ENCODE data around the gene DEFB131A. TPM values are rescaled to one million over a fixed set of nuclear protein-coding genes. Genes with fewer than 3 reads are reported as not detected.
A peak's percentile ranks its signal among the peaks of the same experiment; 100 is the strongest.
"Not testable (repeated sequence)": the region's sequence is repeated elsewhere in the genome, so short reads cannot be mapped to it uniquely, and the experiment has no call there.

Gene DEFB131A
- total RNA-seq, 4 donors from 2014 or later: not detected

- H3K36me3 ChIP-seq; H3K27ac ChIP-seq; H3K4me3 ChIP-seq (replicated peaks in 1 of 3); H3K27me3 ChIP-seq; DNase-seq; intact Hi-C loops (cut with DNase I); H3K9me3 ChIP-seq; H3K4me1 ChIP-seq: not testable (repeated sequence)
- 84 to 88% methylated on average over 7 to 10 of the region's 11 CpGs for WGBS, 2 donors
Observed at GRCh38 chr4:9494256-9495035, 50.2 kb downstream of the DEFB131A start.

- DNase-seq: peak; percentile 86 to 89
- intact Hi-C loops (cut with DNase I); H3K9me3 ChIP-seq: not testable (repeated sequence)
Observed at GRCh38 chr4:9495443-9495842, 51.2 kb downstream of the DEFB131A start.

GRCh38 chr4:9497575-9498467 lies 53.6 kb downstream of the DEFB131A start:
- DNase-seq; intact Hi-C loops (cut with DNase I); H3K27me3 ChIP-seq; H3K4me1 ChIP-seq; H3K9me3 ChIP-seq; H3K27ac ChIP-seq; H3K36me3 ChIP-seq: not testable (repeated sequence)
- WGBS, 2 donors: 3 to 31% methylated on average over 7 to 42 of the region's 86 CpGs
- H3K4me3 ChIP-seq (replicated peaks in 1 of 3): peak overlapping the region in 2 of 3 donors; percentile 13 to 20

More at GRCh38 chr4:9495443-9495842, 51.2 kb downstream of the DEFB131A start:
- WGBS, 2 donors: 30% methylated on average over 9 of the region's 12 CpGs; no CpG with 5 or more reads in 1 of the 2 donors
- not testable (repeated sequence) for H3K27ac ChIP-seq; H3K4me1 ChIP-seq; H3K4me3 ChIP-seq (replicated peaks in 1 of 3); H3K36me3 ChIP-seq; H3K27me3 ChIP-seq
- peak in 5 of 6 experiments; percentile 32 to 59 (median 53) for TF ChIP-seq CTCF (IDR thresholded peaks at IDR 0.05)

DNA sequence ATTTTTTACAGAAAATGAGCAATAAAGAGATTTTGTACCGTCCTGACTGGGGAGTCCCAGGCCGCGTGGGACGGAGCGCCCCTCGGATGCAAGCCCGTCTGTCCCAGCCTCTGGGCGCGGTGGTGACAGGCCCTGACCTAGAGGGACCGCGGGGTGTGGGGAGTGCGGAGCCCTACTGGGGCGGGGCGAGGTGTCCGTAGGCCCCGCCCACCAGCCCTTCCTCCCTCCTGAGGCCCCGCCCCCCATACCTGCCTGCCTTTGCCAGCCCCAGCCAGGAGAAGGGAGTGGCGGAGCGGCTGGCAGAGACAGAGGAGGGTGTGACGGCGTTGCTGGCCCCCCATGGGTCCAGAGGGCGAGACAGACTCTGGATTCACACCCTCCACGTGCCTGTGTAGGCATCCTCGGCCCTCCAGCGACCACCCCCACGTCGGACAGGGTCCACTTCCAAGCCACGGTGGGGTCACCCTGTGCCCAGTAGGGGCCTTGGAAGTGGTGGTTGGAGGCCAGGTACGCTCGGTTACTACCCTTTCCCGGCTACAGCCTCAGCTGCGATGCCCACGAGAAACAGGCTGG lies 54.3 kb downstream of the DEFB131A start:
- H3K4me1 ChIP-seq; H3K36me3 ChIP-seq; H3K9me3 ChIP-seq; H3K27me3 ChIP-seq; H3K27ac ChIP-seq; intact Hi-C loops (cut with DNase I): not testable (repeated sequence)
- DNase-seq: peak; percentile 60 to 62
- 18 to 25% methylated on average over 11 to 21 of the region's 33 CpGs for WGBS, 2 donors
- TF ChIP-seq POLR2A (IDR thresholded peaks at IDR 0.05): peak in 1 of 2 donors; percentile 16
- H3K4me3 ChIP-seq (replicated peaks in 1 of 3): peak overlapping the region in 2 of 3 donors; percentile 13 to 20

DNA sequence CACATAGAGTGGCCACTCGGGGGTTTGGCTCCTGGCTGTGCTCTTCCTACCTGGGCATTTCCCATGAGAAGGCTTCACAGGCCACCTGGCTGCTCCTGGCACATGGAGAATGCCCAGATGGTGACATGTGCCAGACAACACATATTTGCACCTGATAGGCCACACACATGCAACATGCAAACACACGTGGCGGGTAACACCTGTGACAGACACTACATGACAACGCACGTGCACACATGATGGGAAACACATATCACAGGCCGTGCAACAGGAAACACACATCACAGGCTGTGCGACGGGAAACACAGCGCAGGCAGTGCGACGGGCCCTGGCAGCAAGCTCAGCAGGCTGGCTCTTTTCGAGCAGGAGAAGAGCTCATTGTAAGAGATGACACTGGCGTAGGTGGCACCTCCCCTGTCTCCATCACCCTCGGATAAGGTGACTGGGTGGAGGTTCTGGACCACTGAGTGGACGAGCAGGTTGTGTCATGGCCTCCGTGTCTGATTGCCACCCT lies 55.8 kb downstream of the DEFB131A start:
- H3K36me3 ChIP-seq; H3K27me3 ChIP-seq; H3K9me3 ChIP-seq; DNase-seq; intact Hi-C loops (cut with DNase I); H3K27ac ChIP-seq; H3K4me3 ChIP-seq (replicated peaks in 1 of 3); H3K4me1 ChIP-seq: not testable (repeated sequence)
- 95 to 97% methylated on average over 16 of the region's 16 CpGs for WGBS, 2 donors

Small RNAs within 50 kb of the gene (small RNA-seq; reads per million reads assigned to genes)
- not detected for gene RNA5SP153

Other genes with a start within 250 kb of the DEFB131A start
- not detected for gene USP17L10, start 233.8 kb upstream of the DEFB131A start, total RNA-seq
- gene USP17L11, start 229.0 kb upstream of the DEFB131A start, total RNA-seq: not detected
- gene USP17L12, start 224.3 kb upstream of the DEFB131A start, total RNA-seq: not detected
- gene USP17L13, start 219.5 kb upstream of the DEFB131A start, total RNA-seq: not detected
- gene USP17L15, start 210.0 kb upstream of the DEFB131A start, total RNA-seq: not detected
- not detected for gene USP17L17, start 200.5 kb upstream of the DEFB131A start, total RNA-seq
- not detected for gene USP17L18, start 195.8 kb upstream of the DEFB131A start, total RNA-seq
- not detected for gene USP17L19, start 191.0 kb upstream of the DEFB131A start, total RNA-seq
- gene USP17L20, start 186.3 kb upstream of the DEFB131A start, total RNA-seq: not detected
- gene USP17L21, start 181.5 kb upstream of the DEFB131A start, total RNA-seq: not detected
- not detected for gene USP17L22, start 176.8 kb upstream of the DEFB131A start, total RNA-seq
- not detected for gene USP17L24, start 119.2 kb upstream of the DEFB131A start, total RNA-seq
- gene USP17L25, start 114.5 kb upstream of the DEFB131A start, total RNA-seq: not detected
- gene USP17L26, start 109.8 kb upstream of the DEFB131A start, total RNA-seq: not detected
- gene USP17L5, start 105.0 kb upstream of the DEFB131A start, total RNA-seq: not detected
- not detected for gene USP17L27, start 100.3 kb upstream of the DEFB131A start, total RNA-seq
- gene USP17L28, start 95.5 kb upstream of the DEFB131A start, total RNA-seq: not detected
- gene USP17L29, start 90.8 kb upstream of the DEFB131A start, total RNA-seq: not detected
- gene USP17L30, start 81.3 kb upstream of the DEFB131A start, total RNA-seq: not detected